GM12801 (cell line): ENCODE measurements around the gene JAKMIP2.

Experiments
- TF ChIP-seq, protein P1 (sequence below): IDR thresholded peaks from one replicate; pipeline ENCODE4 v1.5.1; 2011; ENCODE audit warnings: control low read depth; ENCODE audit not compliant: insufficient read length; ENCODE audit errors: extremely low read depth

Gene JAKMIP2

DNA sequence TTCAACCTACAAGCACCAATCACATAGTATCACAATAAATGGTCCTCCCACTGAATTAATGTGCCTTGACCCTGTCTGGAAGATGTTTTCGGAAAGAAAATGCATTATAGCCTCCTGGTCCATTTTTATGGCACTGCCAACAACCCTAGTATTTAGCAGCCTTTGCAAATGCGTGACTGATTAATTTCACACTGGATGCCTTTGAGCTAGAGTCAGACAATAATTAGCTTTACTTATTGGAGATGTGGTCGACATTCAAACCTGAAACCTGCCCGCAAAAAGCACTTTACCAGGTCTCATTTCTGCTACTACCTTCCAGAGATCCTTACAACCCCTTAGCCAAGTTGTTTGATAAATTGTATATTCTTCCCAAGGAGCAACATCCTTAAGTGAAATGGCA lies 153.3 kb downstream of the JAKMIP2 start:
- TF ChIP-seq, protein P1, sequence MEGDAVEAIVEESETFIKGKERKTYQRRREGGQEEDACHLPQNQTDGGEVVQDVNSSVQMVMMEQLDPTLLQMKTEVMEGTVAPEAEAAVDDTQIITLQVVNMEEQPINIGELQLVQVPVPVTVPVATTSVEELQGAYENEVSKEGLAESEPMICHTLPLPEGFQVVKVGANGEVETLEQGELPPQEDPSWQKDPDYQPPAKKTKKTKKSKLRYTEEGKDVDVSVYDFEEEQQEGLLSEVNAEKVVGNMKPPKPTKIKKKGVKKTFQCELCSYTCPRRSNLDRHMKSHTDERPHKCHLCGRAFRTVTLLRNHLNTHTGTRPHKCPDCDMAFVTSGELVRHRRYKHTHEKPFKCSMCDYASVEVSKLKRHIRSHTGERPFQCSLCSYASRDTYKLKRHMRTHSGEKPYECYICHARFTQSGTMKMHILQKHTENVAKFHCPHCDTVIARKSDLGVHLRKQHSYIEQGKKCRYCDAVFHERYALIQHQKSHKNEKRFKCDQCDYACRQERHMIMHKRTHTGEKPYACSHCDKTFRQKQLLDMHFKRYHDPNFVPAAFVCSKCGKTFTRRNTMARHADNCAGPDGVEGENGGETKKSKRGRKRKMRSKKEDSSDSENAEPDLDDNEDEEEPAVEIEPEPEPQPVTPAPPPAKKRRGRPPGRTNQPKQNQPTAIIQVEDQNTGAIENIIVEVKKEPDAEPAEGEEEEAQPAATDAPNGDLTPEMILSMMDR: no peak

DNA sequence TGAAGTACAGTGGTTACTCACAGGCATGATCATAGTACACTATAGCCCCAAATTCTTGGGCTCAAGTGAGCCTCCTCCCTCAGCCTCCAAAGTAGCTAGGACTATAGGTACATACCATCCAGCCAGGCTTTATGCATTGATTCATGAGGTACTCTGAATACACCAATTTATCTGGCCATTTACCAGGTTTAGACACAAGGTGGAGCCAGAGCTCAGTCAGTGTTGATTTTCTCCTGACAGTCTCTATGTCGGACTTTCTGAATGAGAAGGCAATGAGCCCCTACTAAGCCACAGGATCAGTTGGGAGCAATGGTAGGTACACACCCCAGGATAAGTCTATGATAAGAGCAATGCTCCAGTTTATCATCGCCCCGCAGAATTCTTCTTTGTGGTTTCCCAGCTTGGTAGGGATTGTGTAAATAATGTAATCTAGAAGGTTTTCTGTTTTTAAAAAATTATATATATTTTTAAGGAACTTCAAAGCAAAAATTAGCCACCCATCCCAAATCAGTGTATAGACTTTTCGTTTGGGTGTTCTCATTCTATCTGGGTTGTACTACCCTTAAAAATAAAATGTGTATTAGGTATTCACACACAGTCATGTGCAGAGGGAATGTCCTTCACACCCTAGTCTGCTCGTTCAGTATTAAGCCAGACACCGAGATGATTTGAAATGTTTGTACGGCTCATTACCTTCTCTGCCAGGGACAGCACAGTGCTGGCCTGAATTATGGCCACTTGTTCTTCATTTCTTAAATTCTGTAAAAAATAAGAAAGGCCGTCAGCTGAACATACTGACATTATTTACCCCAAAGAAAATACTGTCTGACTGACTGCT lies 154.3 kb downstream of the JAKMIP2 start:
- TF ChIP-seq, protein P1: no peak

DNA sequence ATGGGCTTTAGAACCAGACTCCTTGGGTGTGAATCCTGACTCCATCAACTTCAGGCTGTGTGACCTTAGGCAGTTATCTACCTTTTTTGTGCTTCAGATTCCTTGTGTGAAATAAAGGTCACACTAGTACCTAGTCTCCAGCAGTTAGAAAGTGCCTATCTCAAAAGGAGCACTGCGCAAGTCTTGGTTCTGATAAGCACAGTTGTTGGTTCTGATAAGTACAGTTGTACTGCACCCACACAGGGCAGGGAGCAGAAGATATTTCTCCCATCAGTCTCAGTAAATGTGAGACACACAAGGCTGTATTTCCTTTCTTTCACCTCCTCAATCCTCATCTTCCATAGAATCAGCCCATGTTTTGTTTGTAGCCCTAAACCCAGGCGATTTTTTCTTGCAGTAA lies 156.1 kb downstream of the JAKMIP2 start:
- TF ChIP-seq, protein P1: no peak

DNA sequence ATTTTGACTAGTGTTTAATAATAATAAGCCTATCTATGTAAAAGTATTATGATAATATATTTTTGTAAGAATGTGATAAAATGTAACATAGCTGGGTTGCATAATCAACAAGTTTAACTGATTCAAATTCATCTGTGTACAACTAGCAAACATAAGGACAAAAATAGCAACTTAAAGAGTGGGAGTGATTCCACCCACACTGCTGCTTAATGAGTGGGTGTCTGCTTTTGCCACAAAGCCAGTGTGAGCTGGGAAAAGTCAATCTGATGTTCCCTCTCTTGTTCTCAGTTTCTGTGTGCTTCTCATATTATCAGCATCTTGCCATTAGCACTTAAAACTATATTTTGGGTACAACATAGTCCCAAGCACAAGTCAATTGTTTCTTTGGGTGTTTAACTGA lies 161.5 kb downstream of the JAKMIP2 start:
- TF ChIP-seq, protein P1: no peak

DNA sequence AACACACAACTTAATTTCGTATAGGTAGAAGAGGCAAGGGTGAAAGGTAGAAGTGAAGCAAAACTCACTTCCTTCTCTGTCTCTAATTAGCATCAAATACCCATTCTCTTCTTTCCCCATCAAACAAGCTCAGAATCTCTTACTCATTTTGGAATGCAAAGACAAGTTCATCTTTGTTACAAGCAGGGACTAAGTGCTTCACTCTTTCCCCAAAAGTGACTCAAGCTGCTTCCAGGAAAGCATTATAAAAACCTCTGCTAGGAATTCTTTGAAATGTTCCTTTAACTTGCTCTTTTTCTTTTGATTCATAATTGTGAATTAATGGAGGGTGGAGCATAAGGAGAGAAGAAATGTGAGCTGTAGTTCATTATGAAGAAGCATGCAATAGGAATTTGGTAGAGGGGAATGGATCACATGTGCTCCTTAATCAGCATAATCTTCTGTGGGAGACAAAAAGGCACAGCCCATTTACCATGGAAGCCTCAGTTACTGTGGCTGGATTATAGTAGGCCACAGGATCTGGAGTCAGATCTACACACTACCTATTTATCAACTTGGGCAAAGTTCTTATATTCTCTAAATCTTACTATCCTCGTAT lies 163.1 kb downstream of the JAKMIP2 start:
- TF ChIP-seq, protein P1: no peak

DNA sequence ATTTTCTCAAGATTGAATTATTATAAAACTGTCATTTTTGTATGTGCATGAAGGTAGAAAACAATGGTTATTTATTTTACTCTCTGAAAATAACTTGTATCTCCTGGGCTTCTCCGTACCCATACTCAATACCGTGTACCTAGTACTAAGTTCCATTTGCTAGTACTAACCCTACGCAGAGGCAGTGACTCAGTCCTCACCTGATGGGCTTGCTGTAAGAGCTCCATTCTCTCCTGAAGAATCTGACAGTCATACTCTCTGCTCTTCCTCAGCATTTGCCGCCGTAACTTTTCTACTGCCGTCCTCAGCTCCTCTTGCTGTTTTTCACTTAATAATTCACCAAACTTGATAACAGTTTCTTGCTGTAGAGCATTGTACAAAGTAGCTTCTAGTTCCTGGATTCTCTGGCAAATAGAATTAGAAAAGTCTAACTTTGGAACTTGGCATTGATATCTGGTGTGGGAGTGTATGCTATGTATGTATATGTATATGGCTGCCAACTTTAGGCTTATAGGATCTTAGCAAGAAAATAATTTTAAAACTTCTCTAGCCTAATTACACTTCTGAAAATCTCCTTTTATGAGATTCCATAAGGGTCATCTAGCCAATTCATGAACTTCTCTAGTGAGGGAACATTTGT lies 164.7 kb downstream of the JAKMIP2 start:
- TF ChIP-seq, protein P1: no peak

DNA sequence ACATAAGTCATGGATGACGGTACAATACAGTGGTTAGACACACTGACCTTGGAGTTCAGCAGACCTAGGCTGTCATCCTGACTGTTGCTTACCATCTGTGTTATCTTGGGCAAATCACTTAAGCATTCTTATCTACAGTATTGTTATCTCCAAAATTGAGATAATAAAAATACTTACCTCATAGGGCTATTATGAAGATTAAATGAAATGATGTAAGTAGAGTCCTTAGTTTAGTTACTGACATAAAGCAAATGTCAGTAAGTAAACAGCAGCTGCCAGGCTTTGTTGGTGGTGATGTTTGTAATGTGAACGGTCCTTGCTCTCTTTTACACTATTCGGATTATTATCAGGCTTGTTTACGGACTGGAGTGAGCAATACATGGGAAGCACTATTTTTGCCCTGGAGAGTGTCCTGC lies 165.3 kb downstream of the JAKMIP2 start:
- TF ChIP-seq, protein P1: no peak
